Measurements from ENCODE around the gene DNAJC5G. TPM values are rescaled to one million over a fixed set of nuclear protein-coding genes. Genes with fewer than 3 reads are reported as not detected.

The DNAJC5G gene
- total RNA-seq, 6 experiments from 2014 or later = not detected

DNA sequence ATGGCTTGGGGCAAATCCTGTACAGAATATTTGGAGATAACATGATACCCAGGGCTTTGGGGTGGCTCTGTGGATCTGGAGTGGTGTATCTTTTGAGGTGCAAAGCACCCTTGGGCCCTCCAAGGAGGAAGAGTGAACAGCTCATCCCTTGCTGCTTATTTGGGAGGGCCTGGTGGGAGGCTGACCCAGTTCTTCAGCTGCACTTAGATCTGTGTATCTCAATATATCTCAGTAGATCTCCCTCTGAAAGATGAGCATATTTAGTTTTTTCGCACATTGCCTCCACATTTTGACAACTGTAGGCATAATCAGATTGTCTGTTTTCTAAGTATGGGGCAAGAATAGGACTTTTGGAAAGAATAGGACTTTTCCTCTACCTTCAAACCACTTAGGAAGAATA, 9.8 kb downstream of the DNAJC5G start:
- Mint-ChIP-seq H3K9me3 (no peaks in the 10 kb centered on the region), H3K4me1 (ENCODE audit: low read depth) (peaks cover 40% of the 10 kb centered on the region), H3K27me3 (ENCODE audit: insufficient read depth) (peaks cover 48% of the 10 kb centered on the region), H3K36me3 (ENCODE audit: low read depth) (no peaks in the 10 kb centered on the region), H3K27ac (no peak overlapping the region), H3K4me3 (no peak overlapping the region)
- DNase-seq = no peak
- TF ChIP-seq, protein P1, sequence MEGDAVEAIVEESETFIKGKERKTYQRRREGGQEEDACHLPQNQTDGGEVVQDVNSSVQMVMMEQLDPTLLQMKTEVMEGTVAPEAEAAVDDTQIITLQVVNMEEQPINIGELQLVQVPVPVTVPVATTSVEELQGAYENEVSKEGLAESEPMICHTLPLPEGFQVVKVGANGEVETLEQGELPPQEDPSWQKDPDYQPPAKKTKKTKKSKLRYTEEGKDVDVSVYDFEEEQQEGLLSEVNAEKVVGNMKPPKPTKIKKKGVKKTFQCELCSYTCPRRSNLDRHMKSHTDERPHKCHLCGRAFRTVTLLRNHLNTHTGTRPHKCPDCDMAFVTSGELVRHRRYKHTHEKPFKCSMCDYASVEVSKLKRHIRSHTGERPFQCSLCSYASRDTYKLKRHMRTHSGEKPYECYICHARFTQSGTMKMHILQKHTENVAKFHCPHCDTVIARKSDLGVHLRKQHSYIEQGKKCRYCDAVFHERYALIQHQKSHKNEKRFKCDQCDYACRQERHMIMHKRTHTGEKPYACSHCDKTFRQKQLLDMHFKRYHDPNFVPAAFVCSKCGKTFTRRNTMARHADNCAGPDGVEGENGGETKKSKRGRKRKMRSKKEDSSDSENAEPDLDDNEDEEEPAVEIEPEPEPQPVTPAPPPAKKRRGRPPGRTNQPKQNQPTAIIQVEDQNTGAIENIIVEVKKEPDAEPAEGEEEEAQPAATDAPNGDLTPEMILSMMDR (IDR thresholded peaks at IDR 0.05) = no peak

DNA sequence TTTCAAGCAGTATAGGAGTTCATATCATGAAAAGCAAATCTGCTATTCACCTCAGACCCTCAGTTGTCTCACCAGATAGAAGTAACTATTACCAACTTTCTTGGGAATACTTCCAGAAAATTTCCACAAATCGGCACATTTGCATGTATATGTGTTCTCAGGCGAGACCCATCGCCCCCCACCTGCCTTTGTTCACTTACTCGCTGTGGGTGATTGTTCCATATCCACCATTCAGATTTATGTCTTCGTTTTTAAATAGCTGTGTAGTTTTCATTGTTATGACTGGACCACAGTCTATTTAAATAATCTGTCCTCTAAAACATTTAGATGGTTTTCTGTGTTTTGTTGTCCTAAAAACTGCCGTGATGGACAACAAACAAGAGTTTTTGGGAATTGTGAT, 10.2 kb downstream of the DNAJC5G start:
- peaks cover 36% of the 10 kb centered on the region for H3K4me1 Mint-ChIP-seq (ENCODE audit: low read depth)
- H3K27me3 Mint-ChIP-seq (ENCODE audit: insufficient read depth) = peaks cover 48% of the 10 kb centered on the region
- DNase-seq = no peak
- no peak overlapping the region for H3K27ac Mint-ChIP-seq
- H3K9me3 Mint-ChIP-seq = no peaks in the 10 kb centered on the region
- H3K36me3 Mint-ChIP-seq (ENCODE audit: low read depth) = no peaks in the 10 kb centered on the region
- no peak overlapping the region for H3K4me3 Mint-ChIP-seq
- TF ChIP-seq, protein P1 (IDR thresholded peaks at IDR 0.05) = no peak

GRCh38 chr2:27288610-27289009, 13.4 kb downstream of the DNAJC5G start:
- H3K9me3 Mint-ChIP-seq = no peaks in the 10 kb centered on the region
- TF ChIP-seq, protein P1 (IDR thresholded peaks at IDR 0.05) = no peak
- DNase-seq = no peak
- no peak overlapping the region for H3K27ac Mint-ChIP-seq
- H3K4me3 Mint-ChIP-seq = no peak overlapping the region
- peaks cover 51% of the 10 kb centered on the region for H3K27me3 Mint-ChIP-seq (ENCODE audit: insufficient read depth)
- H3K4me1 Mint-ChIP-seq (ENCODE audit: low read depth) = peaks cover 19% of the 10 kb centered on the region
- H3K36me3 Mint-ChIP-seq (ENCODE audit: low read depth) = no peaks in the 10 kb centered on the region

DNA sequence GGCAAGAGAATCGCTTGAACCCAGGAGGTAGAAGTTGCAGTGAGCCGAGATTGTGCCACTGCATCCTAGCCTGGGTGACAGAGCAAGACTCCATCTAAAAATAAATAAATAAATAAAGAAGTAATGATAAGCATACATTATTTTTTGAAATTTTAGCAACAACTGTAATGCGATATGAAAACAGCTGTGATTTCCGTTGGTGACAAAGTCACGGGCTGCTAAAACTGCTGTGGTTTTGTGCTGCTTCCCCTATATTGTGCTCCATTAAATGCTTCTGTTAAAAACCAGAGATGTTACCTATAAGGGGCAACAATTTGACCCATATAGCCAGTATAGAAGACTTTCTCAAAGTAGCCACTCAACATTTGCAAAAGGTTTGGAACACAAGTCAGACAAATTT, 15.3 kb downstream of the DNAJC5G start:
- TF ChIP-seq, protein P1 (IDR thresholded peaks at IDR 0.05) = no peak
- Mint-ChIP-seq H3K9me3 (no peaks in the 10 kb centered on the region), H3K4me3 (no peak overlapping the region), H3K27ac (no peak overlapping the region), H3K36me3 (ENCODE audit: low read depth) (no peaks in the 10 kb centered on the region), H3K4me1 (ENCODE audit: low read depth) (peaks cover 26% of the 10 kb centered on the region), H3K27me3 (ENCODE audit: insufficient read depth) (peaks cover 41% of the 10 kb centered on the region)
- no peak for DNase-seq

DNA sequence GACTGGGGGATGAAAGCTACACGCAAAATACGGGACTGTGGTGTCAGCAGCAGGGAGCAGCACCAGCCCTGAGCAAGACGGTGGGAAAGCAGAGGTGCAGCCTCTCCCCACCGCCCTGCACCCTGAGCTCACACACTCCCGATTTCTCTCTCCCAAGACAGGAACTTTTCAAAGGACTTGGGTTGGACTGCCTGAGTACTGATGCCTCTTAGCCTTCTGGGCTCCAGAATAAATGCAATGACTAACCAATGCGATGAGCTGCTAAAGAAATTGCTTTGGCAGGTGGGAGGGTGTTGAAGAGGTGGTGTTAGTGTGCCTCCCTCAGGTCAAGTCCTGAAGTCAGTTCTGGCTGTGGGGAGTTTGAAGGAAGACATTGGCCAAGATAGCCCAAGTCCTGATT, 16.6 kb downstream of the DNAJC5G start:
- peaks cover 41% of the 10 kb centered on the region for H3K27me3 Mint-ChIP-seq (ENCODE audit: insufficient read depth)

More for the DNA sequence above, 16.6 kb downstream of the DNAJC5G start:
- no peaks in the 10 kb centered on the region for H3K9me3 Mint-ChIP-seq
- DNase-seq = no peak
- H3K36me3 Mint-ChIP-seq (ENCODE audit: low read depth) = no peaks in the 10 kb centered on the region
- H3K27ac Mint-ChIP-seq = no peak overlapping the region
- peaks cover 26% of the 10 kb centered on the region for H3K4me1 Mint-ChIP-seq (ENCODE audit: low read depth)
- H3K4me3 Mint-ChIP-seq = no peak overlapping the region
- TF ChIP-seq, protein P1 (IDR thresholded peaks at IDR 0.05) = no peak
